ENCODE measurements around the gene DEUP1. TPM values are rescaled to one million over a fixed set of nuclear protein-coding genes. Genes with fewer than 3 reads are reported as not detected.
"Not testable (repeated sequence)": the region's sequence is repeated elsewhere in the genome, so short reads cannot be mapped to it uniquely, and the experiment has no call there.

The DEUP1 gene
- total RNA-seq, 1 experiment from 2014 or later, result not detected

DNA sequence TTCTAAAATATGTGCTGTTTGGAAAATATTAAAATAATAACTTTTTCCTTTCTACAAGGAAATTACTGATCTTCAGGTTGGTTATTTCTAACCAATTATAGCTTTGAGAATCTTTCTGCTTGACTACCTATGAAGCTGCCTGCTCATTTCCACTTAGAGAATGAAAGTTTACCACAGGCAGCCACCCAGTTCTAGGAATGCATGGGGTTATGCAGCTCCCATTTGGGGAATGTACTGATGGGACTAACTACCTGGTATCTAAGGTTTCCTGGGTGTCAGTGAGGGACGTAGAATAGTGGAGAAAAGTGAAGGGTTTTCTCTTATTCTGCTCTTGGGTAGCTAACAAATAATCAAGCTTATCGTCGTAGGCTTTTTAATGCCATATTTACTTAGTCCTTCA, 73.4 kb downstream of the DEUP1 start:
- Histone ChIP-seq H3K36me3 (replicated peaks; ENCODE audit: control insufficient read depth, insufficient read depth, low read length) (no peaks in the 10 kb centered on the region), H3K27me3 (ENCODE audit: control insufficient read depth, insufficient read depth, low read length) (no peaks in the 10 kb centered on the region; the same call in 1 of the 2 replicates), H3K4me3 (ENCODE audit: insufficient read depth, low read depth, low read length) (no peak overlapping the region)
- no peak for DNase-seq

DNA sequence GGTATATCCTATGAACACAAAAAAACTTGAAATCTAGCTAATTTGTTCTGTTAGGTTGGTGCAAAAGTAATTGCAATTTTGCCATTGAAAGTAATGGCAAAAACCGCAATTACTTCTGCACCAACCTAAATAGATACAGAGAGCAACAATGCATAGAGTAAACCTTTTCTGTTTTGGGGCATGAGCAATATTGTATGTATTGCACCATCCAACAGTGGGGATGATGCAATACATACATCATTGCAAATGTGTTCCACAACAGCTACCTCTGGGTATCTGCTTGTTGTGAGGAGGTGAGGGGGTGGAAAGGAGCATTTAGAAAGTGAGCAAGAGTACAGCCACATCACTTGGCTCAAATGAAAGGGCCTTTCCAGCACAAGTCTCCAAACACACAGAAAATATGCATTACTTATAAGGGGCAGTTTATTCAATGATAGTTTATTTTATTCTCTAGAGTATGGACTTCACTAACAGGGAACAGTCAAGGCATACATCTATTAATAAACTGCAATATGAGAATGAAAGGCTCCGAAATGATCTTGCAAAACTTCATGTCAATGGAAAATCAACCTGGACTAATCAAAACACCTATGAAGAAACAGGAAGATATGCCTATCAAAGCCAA, 77.3 kb downstream of the DEUP1 start:
- Histone ChIP-seq H3K4me3 (ENCODE audit: insufficient read depth, low read depth, low read length) (no peak overlapping the region), H3K36me3 (replicated peaks; ENCODE audit: control insufficient read depth, insufficient read depth, low read length) (no peaks in the 10 kb centered on the region), H3K27me3 (ENCODE audit: control insufficient read depth, insufficient read depth, low read length) (no peaks in the 10 kb centered on the region)
- DNase-seq, result no peak

DNA sequence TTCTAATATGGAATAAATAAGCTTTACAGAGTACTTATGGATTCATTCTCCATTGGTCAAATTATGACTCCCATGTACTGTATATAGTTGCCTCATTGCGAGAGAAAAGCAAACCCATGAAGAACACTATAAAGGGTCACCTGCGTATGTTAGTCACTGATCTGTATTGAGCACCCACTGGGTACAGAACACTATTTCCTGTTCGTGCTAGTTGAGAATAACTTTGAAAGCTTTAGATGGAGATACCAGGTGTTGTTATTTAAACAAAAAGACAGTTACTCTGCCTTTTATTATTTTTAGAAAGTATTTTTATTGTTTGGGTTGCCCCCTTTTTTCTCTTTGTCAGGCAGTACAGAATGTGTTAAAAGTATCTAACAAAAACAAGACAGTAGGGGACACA, 79.9 kb downstream of the DEUP1 start:
- Histone ChIP-seq H3K36me3 (replicated peaks; ENCODE audit: control insufficient read depth, insufficient read depth, low read length) (no peaks in the 10 kb centered on the region), H3K27me3 (ENCODE audit: control insufficient read depth, insufficient read depth, low read length) (no peaks in the 10 kb centered on the region), H3K4me3 (ENCODE audit: insufficient read depth, low read depth, low read length) (no peak overlapping the region)
- no peak for DNase-seq

DNA sequence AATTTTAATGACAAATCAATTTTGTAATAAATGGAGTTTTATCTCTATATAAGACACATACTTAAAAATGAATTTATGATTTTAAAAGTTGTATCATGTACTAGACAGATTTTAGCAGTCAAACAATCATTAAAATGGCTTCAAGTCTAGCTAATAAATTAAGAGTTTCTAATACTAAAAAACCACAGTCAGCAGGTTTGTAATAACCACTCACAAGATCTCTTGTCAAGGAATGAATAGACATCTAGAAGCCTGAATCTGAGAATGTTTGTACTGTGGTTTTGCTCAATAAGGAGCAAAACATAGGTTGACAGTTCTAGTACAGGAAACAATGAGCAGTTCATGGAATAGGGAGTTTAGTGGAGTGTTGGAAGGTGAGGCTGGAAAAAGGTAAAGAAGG, 81.2 kb downstream of the DEUP1 start:
- H3K36me3 ChIP-seq (replicated peaks; ENCODE audit: control insufficient read depth, insufficient read depth, low read length), result no peaks in the 10 kb centered on the region
- H3K4me3 ChIP-seq (ENCODE audit: insufficient read depth, low read depth, low read length), result no peak overlapping the region
- H3K27me3 ChIP-seq (ENCODE audit: control insufficient read depth, insufficient read depth, low read length), result no peaks in the 10 kb centered on the region
- no peak for DNase-seq

DNA sequence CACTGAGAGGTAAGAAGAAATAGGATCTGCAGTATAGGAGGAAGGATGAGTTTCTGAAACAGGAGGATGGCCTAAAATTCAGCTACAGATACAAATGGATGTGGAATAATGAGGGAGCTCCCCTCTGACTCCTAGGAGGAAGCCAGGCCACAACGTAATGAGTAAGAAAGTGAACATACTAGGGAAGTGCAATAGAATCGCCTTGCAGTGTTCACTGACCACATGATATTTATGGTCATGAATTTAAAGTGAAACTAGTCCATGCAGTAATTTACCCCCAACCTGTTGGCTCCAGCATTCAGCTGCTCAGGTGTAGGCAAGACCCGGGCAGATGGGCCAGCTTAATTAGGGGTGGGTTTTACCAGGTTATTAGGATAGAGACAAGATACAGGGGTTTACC, 101.7 kb downstream of the DEUP1 start:
- DNase-seq, result no peak
- no peak overlapping the region for H3K4me3 ChIP-seq (ENCODE audit: insufficient read depth, low read depth, low read length)
- H3K27me3 ChIP-seq (ENCODE audit: control insufficient read depth, insufficient read depth, low read length), result no peaks in the 10 kb centered on the region
- no peaks in the 10 kb centered on the region for H3K36me3 ChIP-seq (replicated peaks; ENCODE audit: control insufficient read depth, insufficient read depth, low read length)

GRCh38 chr11:93443232-93443631, 112.7 kb downstream of the DEUP1 start:
- H3K4me3 ChIP-seq (ENCODE audit: insufficient read depth, low read depth, low read length); H3K27me3 ChIP-seq (ENCODE audit: control insufficient read depth, insufficient read depth, low read length); DNase-seq; H3K36me3 ChIP-seq (replicated peaks; ENCODE audit: control insufficient read depth, insufficient read depth, low read length): not testable (repeated sequence)

DNA sequence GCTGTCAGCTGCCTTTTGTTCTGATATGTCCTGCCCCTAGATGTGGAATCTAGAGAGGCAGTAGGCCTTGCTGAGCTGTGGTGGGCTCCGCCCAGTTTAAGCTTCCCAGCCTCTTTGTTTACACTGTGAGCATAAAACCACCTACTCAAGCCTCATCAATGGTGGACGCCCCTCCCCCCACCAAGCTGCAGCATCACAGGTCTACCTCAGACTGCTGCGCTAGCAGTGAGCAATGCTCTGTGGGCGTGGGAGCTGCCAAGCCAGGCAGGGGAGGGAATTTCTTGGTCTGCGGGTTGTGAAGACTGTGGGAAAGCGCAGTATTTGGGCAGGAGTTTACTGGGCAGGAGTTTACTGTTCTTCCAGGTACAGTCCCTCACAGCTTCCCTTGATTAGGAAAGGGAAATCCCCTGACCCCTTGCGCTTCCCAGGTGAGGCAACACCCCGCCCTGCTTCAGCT, 114.1 kb downstream of the DEUP1 start:
- Histone ChIP-seq H3K4me3 (ENCODE audit: insufficient read depth, low read depth, low read length) (no peak overlapping the region), H3K27me3 (ENCODE audit: control insufficient read depth, insufficient read depth, low read length) (no peaks in the 10 kb centered on the region), H3K36me3 (replicated peaks; ENCODE audit: control insufficient read depth, insufficient read depth, low read length) (no peaks in the 10 kb centered on the region)
- peak; percentile 16 for DNase-seq

DNA sequence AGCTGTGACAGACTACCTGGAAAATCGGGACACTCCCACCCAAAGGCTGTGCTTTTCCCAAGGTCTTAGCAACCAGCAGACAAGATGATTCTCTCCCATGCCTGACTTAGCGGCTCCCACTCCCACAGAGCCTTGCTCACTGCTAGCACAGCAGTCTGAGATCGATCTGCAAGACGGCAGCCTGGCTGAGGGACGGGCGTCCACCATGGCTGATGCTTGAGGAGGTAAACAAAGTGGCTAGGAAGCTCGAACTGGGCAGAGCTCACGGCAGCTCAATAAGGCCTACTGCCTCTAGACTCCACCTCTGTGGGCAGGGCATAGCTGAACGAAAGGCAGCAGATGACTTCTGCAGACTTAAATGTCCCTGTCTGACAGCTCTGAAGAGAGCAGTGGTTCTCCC, 127.7 kb downstream of the DEUP1 start:
- no peaks in the 10 kb centered on the region for H3K36me3 ChIP-seq (replicated peaks; ENCODE audit: control insufficient read depth, insufficient read depth, low read length)
- DNase-seq, result no peak
- H3K27me3 ChIP-seq (ENCODE audit: control insufficient read depth, insufficient read depth, low read length), result no peaks in the 10 kb centered on the region
- no peak overlapping the region for H3K4me3 ChIP-seq (ENCODE audit: insufficient read depth, low read depth, low read length)

DNA sequence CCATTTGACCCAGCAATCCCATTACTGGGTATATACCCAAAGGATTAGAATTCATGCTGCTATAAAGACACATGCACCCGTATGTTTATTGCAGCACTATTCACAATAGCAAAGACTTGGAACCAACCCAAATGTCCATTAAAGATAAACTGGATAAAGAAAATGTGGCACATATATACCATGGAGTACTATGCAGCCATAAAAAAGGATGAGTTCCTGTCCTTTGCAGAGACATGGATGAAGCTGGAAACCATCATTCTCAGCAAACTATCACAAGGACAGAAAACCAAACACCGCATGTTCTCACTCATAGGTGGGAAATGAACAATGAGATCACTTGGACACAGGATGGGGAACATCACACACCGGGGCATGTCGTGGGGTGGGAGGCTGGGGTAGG, 133.1 kb downstream of the DEUP1 start:
- H3K36me3 ChIP-seq (replicated peaks; ENCODE audit: control insufficient read depth, insufficient read depth, low read length); DNase-seq; H3K4me3 ChIP-seq (ENCODE audit: insufficient read depth, low read depth, low read length); H3K27me3 ChIP-seq (ENCODE audit: control insufficient read depth, insufficient read depth, low read length): not testable (repeated sequence)

DNA sequence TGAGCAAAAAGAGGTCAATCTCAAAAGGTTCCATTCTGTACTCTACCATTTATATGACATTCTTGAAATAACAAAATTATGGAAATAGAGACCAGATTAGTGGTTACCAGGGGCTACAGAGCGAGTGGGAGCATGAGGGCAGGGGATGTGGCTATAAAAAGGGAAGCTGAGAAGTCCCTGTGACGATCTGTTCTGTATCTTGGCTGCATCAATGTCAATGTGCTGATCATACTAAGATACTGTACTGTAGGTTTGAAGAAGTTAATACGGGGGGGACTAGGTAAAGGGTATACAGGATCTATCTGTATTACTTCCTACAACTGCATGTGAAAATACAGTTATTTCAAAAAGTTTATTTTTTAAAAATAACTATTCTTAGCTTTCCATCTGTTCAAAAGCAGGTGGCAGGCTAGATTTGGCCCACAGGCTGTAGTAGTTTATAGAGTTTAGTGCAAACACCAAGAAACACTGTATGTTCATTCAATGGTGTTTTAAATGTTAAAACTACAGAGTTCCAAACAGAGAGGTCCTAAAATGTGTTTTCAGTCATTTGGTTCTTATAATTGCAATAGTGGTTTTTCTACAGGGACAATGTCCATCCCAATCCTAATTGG, 134.5 kb downstream of the DEUP1 start:
- Histone ChIP-seq H3K36me3 (replicated peaks; ENCODE audit: control insufficient read depth, insufficient read depth, low read length) (no peaks in the 10 kb centered on the region), H3K4me3 (ENCODE audit: insufficient read depth, low read depth, low read length) (no peak overlapping the region), H3K27me3 (ENCODE audit: control insufficient read depth, insufficient read depth, low read length) (no peaks in the 10 kb centered on the region)
- no peak for DNase-seq

- Histone ChIP-seq H3K4me3 (ENCODE audit: insufficient read depth, low read depth, low read length) (no peak overlapping the region), H3K27me3 (ENCODE audit: control insufficient read depth, insufficient read depth, low read length) (no peaks in the 10 kb centered on the region), H3K36me3 (replicated peaks; ENCODE audit: control insufficient read depth, insufficient read depth, low read length) (no peaks in the 10 kb centered on the region)
- no peak for DNase-seq
These were observed 136.5 kb downstream of the DEUP1 start for GRCh38 chr11:93467054-93467453.

- H3K36me3 ChIP-seq (replicated peaks; ENCODE audit: control insufficient read depth, insufficient read depth, low read length), result no peaks in the 10 kb centered on the region
- DNase-seq, result no peak
- no peak overlapping the region for H3K4me3 ChIP-seq (ENCODE audit: insufficient read depth, low read depth, low read length)
- H3K27me3 ChIP-seq (ENCODE audit: control insufficient read depth, insufficient read depth, low read length), result no peaks in the 10 kb centered on the region
These were observed 137.7 kb downstream of the DEUP1 start for GRCh38 chr11:93468290-93468689.

DNA sequence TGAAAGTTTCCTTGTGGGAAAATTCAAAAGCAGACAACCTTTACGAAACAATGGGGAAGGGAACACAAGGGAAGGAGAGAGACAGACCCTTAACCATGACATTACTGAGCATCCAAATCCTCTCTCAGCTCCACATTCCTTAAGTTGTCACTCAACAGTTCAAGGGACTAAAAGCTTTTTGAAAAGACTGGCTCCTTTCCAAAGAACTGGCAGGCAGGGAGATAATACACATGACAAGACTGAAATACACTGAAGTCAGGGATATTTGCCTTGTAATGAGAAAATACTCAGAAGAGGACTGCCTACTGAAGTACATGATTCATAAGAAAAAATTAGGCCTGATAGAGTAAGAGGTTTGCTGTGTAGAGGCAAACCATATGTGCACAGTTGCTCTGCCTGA, 143.6 kb downstream of the DEUP1 start:
- no peak for DNase-seq
- Histone ChIP-seq H3K36me3 (replicated peaks; ENCODE audit: control insufficient read depth, insufficient read depth, low read length) (no peaks in the 10 kb centered on the region), H3K4me3 (ENCODE audit: insufficient read depth, low read depth, low read length) (no peak overlapping the region), H3K27me3 (ENCODE audit: control insufficient read depth, insufficient read depth, low read length) (no peaks in the 10 kb centered on the region)

GRCh38 chr11:93476796-93477195, 146.3 kb downstream of the DEUP1 start:
- Histone ChIP-seq H3K36me3 (replicated peaks; ENCODE audit: control insufficient read depth, insufficient read depth, low read length) (no peaks in the 10 kb centered on the region), H3K4me3 (ENCODE audit: insufficient read depth, low read depth, low read length) (no peak overlapping the region), H3K27me3 (ENCODE audit: control insufficient read depth, insufficient read depth, low read length) (no peaks in the 10 kb centered on the region)
- no peak for DNase-seq

- peak; percentile 70 for DNase-seq
- no peak overlapping the region for H3K4me3 ChIP-seq (ENCODE audit: insufficient read depth, low read depth, low read length)
- H3K36me3 ChIP-seq (replicated peaks; ENCODE audit: control insufficient read depth, insufficient read depth, low read length), result no peaks in the 10 kb centered on the region
- H3K27me3 ChIP-seq (ENCODE audit: control insufficient read depth, insufficient read depth, low read length), result no peaks in the 10 kb centered on the region
These were observed 147.2 kb downstream of the DEUP1 start for GRCh38 chr11:93477684-93478234.
